K562 (cell line): ENCODE data around the gene OSBPL1A. TPM values are rescaled to one million over a fixed set of nuclear protein-coding genes. Genes with fewer than 3 reads are reported as not detected.

ENCODE experiments used
- ATAC-seq: fragments of 200-7000 bp; cut with Tn5 transposase; 3 replicates; pipeline ENCODE4 v1.9.1; 2020; ENCODE audit warnings: moderate library complexity
- BruUV-seq: library from RNA; stranded (reverse); fragments of 400-500 nt; replicated peaks from 2 replicates; lab custom pipeline; 2021; lab: Mats Ljungman, UMichigan
- CTCF ChIA-PET: fragments of 300-600 bp; formaldehyde crosslinking; extraction: SDS; loops from one replicate; lab custom pipeline; 2021; ENCODE audit warnings: low intra/inter-chr PET ratio; lab: Yijun Ruan, JAX
- POLR2A ChIA-PET: fragments of 300-600, 350-650 bp; sonication (Branson Sonifier 250); formaldehyde crosslinking; extraction: SDS; loops from one replicate; lab custom pipeline; 2021; ENCODE audit warnings: antibody characterized with exemption, inconsistent platforms; lab: Yijun Ruan, JAX
- DNase-seq, 4 experiments: peaks; one replicate each; pipeline versions ENCODE4 v3.0.0 to v3.0.0-alpha.2; 2011 to 2018; ENCODE audit warnings: low spot score in 3 of 4, mixed read lengths in 3 of 4; ENCODE audit errors: extremely low read depth in 1 of 4
- FAIRE-seq: peaks from 2 replicates; lab custom pipeline; 2011; peaks lifted over from hg19 to GRCh38; lab: Jason Lieb, UNC
- H2AFZ ChIP-seq: 2 replicates; pipeline ENCODE4 v1.6.0; 2011; ENCODE audit warnings: low read depth, low read length, control low read depth, inconsistent platforms
- H3K27ac ChIP-seq: fragments of 200-600 bp; 3 replicates; pipeline ENCODE4 v1.8.0; 2011; ENCODE audit warnings: low read depth, mild to moderate bottlenecking, control low read depth, inconsistent platforms, low read length, moderate library complexity, mixed read lengths; ENCODE audit errors: extremely low read depth
- H3K27me3 ChIP-seq, 2 experiments: fragments of 300-600 bp in 1 of 2; 2 replicates in 1 of 2; 3 replicates in 1 of 2; pipeline versions ENCODE4 v1.6.0 to v1.8.0; 2011; ENCODE audit warnings: inconsistent platforms in 2 of 2, low read length in 2 of 2, mild to moderate bottlenecking in 1 of 2, mixed read lengths in 1 of 2, moderate library complexity in 1 of 2; ENCODE audit not compliant: control insufficient read depth in 2 of 2, insufficient read depth in 2 of 2
- H3K36me3 ChIP-seq: fragments of 300-600 bp; 3 replicates; pipeline ENCODE4 v1.8.0; 2011; ENCODE audit warnings: mild to moderate bottlenecking, low read length, inconsistent platforms; ENCODE audit not compliant: control insufficient read depth, insufficient read depth
- H3K4me1 ChIP-seq, 2 experiments: fragments of 200-600 bp in 1 of 2; replicated peaks in 1 of 2; 2 replicates in 1 of 2; 3 replicates in 1 of 2; pipeline versions ENCODE4 v1.5.1 to v1.8.0; 2011; ENCODE audit warnings: inconsistent platforms in 2 of 2, low read length in 2 of 2, mild to moderate bottlenecking in 1 of 2, mixed read lengths in 1 of 2, moderate library complexity in 1 of 2; ENCODE audit not compliant: control insufficient read depth in 2 of 2, insufficient read depth in 2 of 2
- H3K4me2 ChIP-seq: 2 replicates; pipeline ENCODE4 v1.6.1; 2011; ENCODE audit warnings: low read length, control low read depth, inconsistent platforms, mixed read lengths; ENCODE audit not compliant: insufficient read depth
- H3K4me3 ChIP-seq: fragments of 200-600 bp; sonication (generic), shearing (Covaris generic); 2 replicates; pipeline ENCODE4 v1.5.1; 2016; ENCODE audit warnings: control low read depth, inconsistent platforms
- H3K79me2 ChIP-seq: fragments of 200-600 bp; 3 replicates; pipeline ENCODE4 v1.8.0; 2011; ENCODE audit warnings: low read length, inconsistent platforms; ENCODE audit not compliant: control insufficient read depth, insufficient read depth
- H3K9ac ChIP-seq, 2 experiments: 2 replicates each; pipeline versions ENCODE4 v1.6.0 to v1.6.1; 2011; ENCODE audit warnings: low read depth in 2 of 2, low read length in 2 of 2, control low read depth in 1 of 2, inconsistent platforms in 1 of 2, mild to moderate bottlenecking in 1 of 2, mixed read lengths in 1 of 2; ENCODE audit not compliant: insufficient read depth in 1 of 2
- H3K9me1 ChIP-seq: one replicate; pipeline ENCODE4 v1.6.0; 2011; ENCODE audit warnings: inconsistent platforms, mild to moderate bottlenecking, low read length, moderate library complexity; ENCODE audit not compliant: control insufficient read depth, insufficient read depth
- H3K9me3 ChIP-seq: replicated peaks from 2 replicates; pipeline ENCODE4 v1.5.1; 2011; ENCODE audit warnings: low read depth, low read length, inconsistent platforms; ENCODE audit not compliant: control insufficient read depth, insufficient read depth
- H4K20me1 ChIP-seq: replicated peaks from 2 replicates; pipeline ENCODE4 v1.6.1; 2011; ENCODE audit warnings: low read length, inconsistent platforms, mixed read lengths; ENCODE audit not compliant: control insufficient read depth, insufficient read depth
- AFF4 ChIP-seq: sonication (generic); formaldehyde crosslinking; IDR thresholded peaks from 2 replicates; pipeline ENCODE4 v1.8.0; 2023; ENCODE audit warnings: mild to moderate bottlenecking, missing genetic modification reagents
- BRF2 ChIP-seq: IDR thresholded peaks from 3 replicates; pipeline ENCODE4 v1.6.1; 2011; ENCODE audit warnings: borderline replicate concordance, mild to moderate bottlenecking; ENCODE audit not compliant: insufficient read length, insufficient read depth
- EGR1 ChIP-seq: fragments of 450-650 bp; conservative IDR thresholded peaks from 2 replicates; pipeline ENCODE4 v1.6.1; 2017; ENCODE audit warnings: mild to moderate bottlenecking
- ELF4 ChIP-seq: fragments of 450-650 bp; formaldehyde crosslinking; IDR thresholded peaks from 2 replicates; pipeline ENCODE4 v1.4.0; 2022; ENCODE audit warnings: missing genetic modification characterization
- FOS ChIP-seq: IDR thresholded peaks from 3 replicates; pipeline ENCODE4 v1.6.1; 2011; ENCODE audit not compliant: insufficient read length; ENCODE audit errors: extremely low read depth
- FOXJ3 ChIP-seq: sonication (generic); formaldehyde crosslinking; IDR thresholded peaks from 2 replicates; pipeline ENCODE4 v1.4.0; 2020; ENCODE audit warnings: mild to moderate bottlenecking, missing genetic modification reagents
- HDAC8 ChIP-seq: fragments of 450-650 bp; IDR thresholded peaks from 2 replicates; pipeline ENCODE4 v1.6.1; 2016; ENCODE audit warnings: mild to moderate bottlenecking, missing genetic modification characterization, moderate library complexity, missing compliant biosample characterization
- SRF ChIP-seq, 2 experiments: fragments of 250-450, 450-650 bp in 1 of 2; sonication (Bioruptor Pico) in 1 of 2; sonication (generic) in 1 of 2; formaldehyde crosslinking; IDR thresholded peaks; 2 replicates each; pipeline versions ENCODE4 v1.5.0 to v1.5.1; 2020 to 2022; ENCODE audit warnings: mild to moderate bottlenecking in 1 of 2, missing genetic modification reagents in 1 of 2
- USF1 ChIP-seq: sonication (generic); formaldehyde crosslinking; IDR thresholded peaks from 2 replicates; pipeline ENCODE4 v1.9.0; 2022; ENCODE audit warnings: mild to moderate bottlenecking, missing genetic modification reagents
- ZNF707 ChIP-seq: fragments of 250-450 bp; sonication (Bioruptor Pico); conservative IDR thresholded peaks from 2 replicates; pipeline ENCODE4 v1.8.0; 2022; ENCODE audit warnings: inconsistent platforms, mild to moderate bottlenecking, moderate library complexity
- WGBS: fragments of 100-300 bp; shearing (Covaris generic); methylation state at CpG from one replicate; pipeline ENCODE4 v1.1.6; 2016; ENCODE audit warnings: low coverage, mixed read lengths; ENCODE audit not compliant: insufficient coverage; ENCODE audit errors: missing lambda C conversion rate; 5-methylcytosine and 5-hydroxymethylcytosine counted together
- in situ Hi-C: fragments of 300-500 bp; cut with MboI; formaldehyde crosslinking; loops from 4 replicates; pipeline ENCODE4 v1.15.0; 2018; ENCODE audit warnings: inconsistent platforms, mixed read lengths
- intact Hi-C: fragments of 100-400 bp; cut with micrococcal nuclease; formaldehyde crosslinking; loops from 2 replicates; pipeline ENCODE4 v1.14.2; 2022
- polyA plus RNA-seq, 8 experiments: library from polyadenylated mRNA; depleted of rRNA in 4 of 8; stranded (reverse) in 5 of 8; unstranded in 3 of 8; fragments of >200 nt; fragmentation: Nextera tagmentation in 2 of 8; fragmentation: Illumina TruSeq in 1 of 8; extraction: Ambion mirVana in 2 of 8; extraction: Trizol in 1 of 8; gene quantifications; 2 replicates each; pipeline versions ENCODE4 v1.2.1 to v1.2.3, GENCODE V29; 2011 to 2014; ENCODE audit warnings: inconsistent platforms in 1 of 8, missing spikeins in 1 of 8
- total RNA-seq, 7 experiments: library from RNA; depleted of rRNA in 6 of 7; stranded (reverse); fragments of >200 nt in 6 of 7; fragmentation: Illumina TruSeq in 2 of 7; extraction: Trizol in 2 of 7; gene quantifications; 2 replicates each; pipeline versions ENCODE4 v1.2.1 to v1.2.3, GENCODE V29; 2011 to 2021; ENCODE audit warnings: low replicate concordance in 1 of 7
- TF ChIP-seq, protein P1 (sequence below): fragments of 250-450 bp; sonication (Bioruptor Pico); IDR thresholded peaks from 2 replicates; pipeline ENCODE4 v1.8.0; 2021; ENCODE audit warnings: moderate library complexity, mild to moderate bottlenecking, inconsistent platforms
- TF ChIP-seq, protein P2 (sequence below): sonication (generic); formaldehyde crosslinking; IDR thresholded peaks from 2 replicates; pipeline ENCODE4 v1.8.1; 2022; ENCODE audit warnings: missing genetic modification reagents
- TF ChIP-seq, protein P3 (sequence below): fragments of 250-450 bp; sonication (Bioruptor Pico); IDR thresholded peaks from 2 replicates; pipeline ENCODE4 v1.8.0; 2022; ENCODE audit warnings: inconsistent platforms, mild to moderate bottlenecking, moderate library complexity, borderline replicate concordance

OSBPL1A gene
- total and polyA plus RNA-seq, 9 of the 15 experiments (the other 6 are each of a cell fraction or from before 2014, with no cell fraction given) = 0.40 to 0.49 TPM; not detected in 7

- Histone ChIP-seq H3K27ac (no peak overlapping the region), H2AFZ (no peak overlapping the region), H3K27me3 (no peaks in the 10 kb centered on the region), H4K20me1 (no peaks in the 10 kb centered on the region), H3K9ac (no peak overlapping the region), H3K4me2 (no peak overlapping the region), H3K4me3 (no peak overlapping the region), H3K9me1 (no peaks in the 10 kb centered on the region), H3K79me2 (no peaks in the 10 kb centered on the region), H3K36me3 (no peaks in the 10 kb centered on the region), H3K9me3 (no peaks in the 10 kb centered on the region), H3K4me1 (no peaks in the 10 kb centered on the region)
- DNase-seq = no peak
- BruUV-seq = no TSS peak
- 37% methylated on average over 1 of the region's 1 CpG for WGBS
- ChIA-PET CTCF (no interaction called here), POLR2A (interaction anchor here (1.4 kb wide), 1 partner anchor 10 kb away, joined by 8 read pairs; the partner anchor contains the start of gene IMPACT)
- ATAC-seq = no peak
- in situ Hi-C loops = no loop called here
- FAIRE-seq = peak; percentile 37
- intact Hi-C loops = no loop called here
- TF ChIP-seq, protein P1, sequence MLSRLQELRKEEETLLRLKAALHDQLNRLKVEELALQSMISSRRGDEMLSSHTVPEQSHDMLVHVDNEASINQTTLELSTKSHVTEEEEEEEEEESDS (CRISPR knock-in tag) = no peak
- TF ChIP-seq USF1 (CRISPR knock-in tag) = no peak
- TF ChIP-seq BRF2 = no peak
- TF ChIP-seq SRF (CRISPR knock-in tag; IDR thresholded peaks at IDR 0.05) = no peak
- no peak for TF ChIP-seq FOS
- TF ChIP-seq ELF4 (CRISPR knock-in tag) = no peak
- no peak for TF ChIP-seq FOXJ3 (CRISPR knock-in tag)
- no peak for TF ChIP-seq EGR1
- no peak for TF ChIP-seq AFF4 (CRISPR knock-in tag)
- no peak for TF ChIP-seq ZNF707 (CRISPR knock-in tag)
- TF ChIP-seq, protein P2, sequence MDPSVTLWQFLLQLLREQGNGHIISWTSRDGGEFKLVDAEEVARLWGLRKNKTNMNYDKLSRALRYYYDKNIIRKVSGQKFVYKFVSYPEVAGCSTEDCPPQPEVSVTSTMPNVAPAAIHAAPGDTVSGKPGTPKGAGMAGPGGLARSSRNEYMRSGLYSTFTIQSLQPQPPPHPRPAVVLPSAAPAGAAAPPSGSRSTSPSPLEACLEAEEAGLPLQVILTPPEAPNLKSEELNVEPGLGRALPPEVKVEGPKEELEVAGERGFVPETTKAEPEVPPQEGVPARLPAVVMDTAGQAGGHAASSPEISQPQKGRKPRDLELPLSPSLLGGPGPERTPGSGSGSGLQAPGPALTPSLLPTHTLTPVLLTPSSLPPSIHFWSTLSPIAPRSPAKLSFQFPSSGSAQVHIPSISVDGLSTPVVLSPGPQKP = no peak
- TF ChIP-seq, protein P3, sequence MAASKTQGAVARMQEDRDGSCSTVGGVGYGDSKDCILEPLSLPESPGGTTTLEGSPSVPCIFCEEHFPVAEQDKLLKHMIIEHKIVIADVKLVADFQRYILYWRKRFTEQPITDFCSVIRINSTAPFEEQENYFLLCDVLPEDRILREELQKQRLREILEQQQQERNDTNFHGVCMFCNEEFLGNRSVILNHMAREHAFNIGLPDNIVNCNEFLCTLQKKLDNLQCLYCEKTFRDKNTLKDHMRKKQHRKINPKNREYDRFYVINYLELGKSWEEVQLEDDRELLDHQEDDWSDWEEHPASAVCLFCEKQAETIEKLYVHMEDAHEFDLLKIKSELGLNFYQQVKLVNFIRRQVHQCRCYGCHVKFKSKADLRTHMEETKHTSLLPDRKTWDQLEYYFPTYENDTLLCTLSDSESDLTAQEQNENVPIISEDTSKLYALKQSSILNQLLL = no peak
- TF ChIP-seq HDAC8 (tag) = no peak
Observed at GRCh38 chr18:24436939-24437338, 39.3 kb upstream of the OSBPL1A start.
